ENCODE data around the gene SCN5A.

SCN5A gene

DNA sequence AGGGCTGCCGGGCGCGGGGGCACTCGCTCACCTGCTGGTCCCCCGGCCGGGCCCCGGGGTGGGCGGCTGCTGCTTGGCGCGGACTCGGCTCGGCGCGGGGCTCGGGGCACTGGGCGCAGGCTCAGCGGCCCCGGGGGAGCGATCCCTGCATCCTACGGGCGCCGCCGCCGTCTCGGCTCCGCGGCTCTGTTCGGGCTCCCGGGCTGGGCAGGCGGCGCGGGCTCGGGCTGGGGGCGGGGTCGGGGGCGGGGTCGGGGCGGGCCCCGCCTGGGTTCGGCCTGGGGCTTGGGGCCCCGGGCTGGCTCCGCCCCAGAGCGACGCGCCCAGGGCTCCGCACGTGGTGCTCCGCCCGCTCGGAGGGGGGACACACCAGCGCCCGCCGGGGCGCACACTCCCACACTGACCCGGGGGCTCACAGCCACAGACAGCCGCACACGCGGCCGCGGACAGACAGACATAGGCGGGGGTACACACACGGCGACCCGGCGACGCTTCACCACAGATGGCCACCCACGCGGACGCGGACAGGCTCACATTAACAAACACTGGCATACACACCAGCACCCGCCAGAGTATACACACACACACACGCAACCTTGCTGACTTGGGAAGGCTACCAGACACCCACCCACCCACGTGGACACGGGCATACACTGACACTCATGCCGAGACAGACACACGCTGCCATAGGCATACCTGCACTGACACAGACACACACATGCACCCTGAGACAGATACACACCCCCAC is at the start of gene SCN5A:
Gene SCN5A, minus strand, starts transcription at position 188 of the 748 bp plus-strand sequence. CDS start 16,380 bp downstream, outside the sequence.
- Histone ChIP-seq H3K4me3 (peak within 1 kb of the TSS; percentile 51), H3K9me3 (ENCODE audit: low read depth, low read length) (no peaks in the 10 kb centered on the region), H3K27ac (no peak within 1 kb of the TSS), H3K36me3 (ENCODE audit: insufficient read depth, low read length) (no peaks in the 10 kb centered on the region), H3K9ac (ENCODE audit: insufficient read length) (no peak within 1 kb of the TSS)
- TF ChIP-seq EZH2 (IDR thresholded peaks at IDR 0.05), result no peak
- no peak for TF ChIP-seq POLR2AphosphoS5 (IDR thresholded peaks at IDR 0.05; ENCODE audit: borderline replicate concordance, low read depth, low read length)
- TF ChIP-seq FOXP2 (optimal IDR thresholded peaks at IDR 0.05; ENCODE audit: control extremely low read depth, extremely low read length, insufficient read depth), result no peak
- no peak for DNase-seq (ENCODE audit: low read depth, low spot score)

DNA sequence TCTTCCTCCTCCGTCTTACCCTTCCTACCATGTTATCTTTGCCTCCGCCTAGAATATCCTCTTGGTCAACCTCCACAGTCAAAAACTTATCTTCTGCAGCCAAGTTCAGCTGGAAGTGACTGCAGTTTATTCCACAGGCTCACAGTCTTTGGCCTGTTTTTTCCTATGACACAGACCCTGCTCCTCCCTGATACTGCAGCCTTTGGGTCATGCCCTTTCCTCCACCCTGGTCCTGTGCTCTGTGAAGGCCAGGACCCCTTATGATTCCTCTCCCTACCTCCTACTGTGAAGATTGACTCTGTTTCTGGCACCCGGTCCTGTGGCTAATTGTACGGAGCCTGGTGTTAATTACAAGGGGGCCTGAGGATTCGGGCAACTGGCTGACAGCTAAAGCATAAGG is 49.3 kb upstream of the SCN5A start:
- Histone ChIP-seq H3K9ac (ENCODE audit: insufficient read length) (no peak overlapping the region), H3K36me3 (ENCODE audit: insufficient read depth, low read length) (no peaks in the 10 kb centered on the region), H3K4me3 (no peak overlapping the region), H3K27ac (no peak overlapping the region), H3K9me3 (ENCODE audit: low read depth, low read length) (no peaks in the 10 kb centered on the region)
- TF ChIP-seq FOXP2 (optimal IDR thresholded peaks at IDR 0.05; ENCODE audit: control extremely low read depth, extremely low read length, insufficient read depth) (no peak), POLR2AphosphoS5 (IDR thresholded peaks at IDR 0.05; ENCODE audit: borderline replicate concordance, low read depth, low read length) (no peak), EZH2 (IDR thresholded peaks at IDR 0.05) (no peak)
- no peak for DNase-seq (ENCODE audit: low read depth, low spot score)

DNA sequence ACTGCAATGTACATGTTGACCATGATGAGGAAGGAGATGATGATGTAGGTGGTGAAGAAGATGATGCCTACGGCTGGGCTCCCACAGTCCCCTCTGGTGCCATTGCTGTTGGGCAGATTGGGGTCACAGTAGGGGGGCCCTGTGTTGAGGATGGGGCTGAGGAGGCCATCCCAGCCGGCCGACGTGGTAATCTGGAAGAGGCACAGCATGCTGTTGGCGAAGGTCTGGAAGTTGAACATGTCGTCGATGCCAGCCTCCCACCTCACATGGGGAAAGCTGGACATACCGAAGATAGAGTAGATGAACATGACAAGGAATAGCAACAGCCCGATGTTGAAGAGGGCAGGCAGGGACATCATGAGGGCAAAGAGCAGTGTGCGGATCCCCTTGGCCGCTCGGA is 48.6 kb upstream of the SCN5A start:
- H3K36me3 ChIP-seq (ENCODE audit: insufficient read depth, low read length), result no peaks in the 10 kb centered on the region
- H3K4me3 ChIP-seq, result no peak overlapping the region
- no peak overlapping the region for H3K9ac ChIP-seq (ENCODE audit: insufficient read length)
- H3K27ac ChIP-seq, result no peak overlapping the region
- TF ChIP-seq FOXP2 (optimal IDR thresholded peaks at IDR 0.05; ENCODE audit: control extremely low read depth, extremely low read length, insufficient read depth) (no peak), EZH2 (IDR thresholded peaks at IDR 0.05) (no peak), POLR2AphosphoS5 (IDR thresholded peaks at IDR 0.05; ENCODE audit: borderline replicate concordance, low read depth, low read length) (no peak)
- no peak for DNase-seq (ENCODE audit: low read depth, low spot score)
- H3K9me3 ChIP-seq (ENCODE audit: low read depth, low read length), result no peaks in the 10 kb centered on the region

- no peaks in the 10 kb centered on the region for H3K9me3 ChIP-seq (ENCODE audit: low read depth, low read length)
- TF ChIP-seq EZH2 (IDR thresholded peaks at IDR 0.05) (no peak), POLR2AphosphoS5 (IDR thresholded peaks at IDR 0.05; ENCODE audit: borderline replicate concordance, low read depth, low read length) (no peak), FOXP2 (optimal IDR thresholded peaks at IDR 0.05; ENCODE audit: control extremely low read depth, extremely low read length, insufficient read depth) (no peak)
- H3K27ac ChIP-seq, result no peak overlapping the region
- no peak overlapping the region for H3K9ac ChIP-seq (ENCODE audit: insufficient read length)
- H3K36me3 ChIP-seq (ENCODE audit: insufficient read depth, low read length), result no peaks in the 10 kb centered on the region
- H3K4me3 ChIP-seq, result no peak overlapping the region
- DNase-seq (ENCODE audit: low read depth, low spot score), result no peak
Observed at GRCh38 chr3:38696034-38696433, 46.5 kb upstream of the SCN5A start.

DNA sequence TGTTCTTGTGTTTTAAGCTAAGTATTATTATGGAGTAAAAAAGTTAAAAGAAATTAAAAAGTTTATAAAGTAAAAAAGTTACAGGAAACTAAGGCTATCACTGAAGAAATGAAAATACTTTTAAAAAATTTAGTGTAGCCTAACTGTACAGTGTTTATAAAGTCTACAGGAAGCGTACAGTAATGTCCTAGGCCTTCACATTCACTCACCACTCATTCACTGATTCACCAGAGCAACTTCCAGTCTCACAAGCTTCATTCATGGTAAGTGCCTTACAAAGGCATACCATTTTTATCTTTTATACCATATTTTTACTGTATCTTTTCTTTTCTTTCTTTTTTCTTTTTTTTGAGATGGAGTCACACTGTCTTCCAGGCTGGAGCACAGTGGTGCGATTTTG is 40.7 kb upstream of the SCN5A start:
- no peaks in the 10 kb centered on the region for H3K36me3 ChIP-seq (ENCODE audit: insufficient read depth, low read length)
- H3K9ac ChIP-seq (ENCODE audit: insufficient read length), result no peak overlapping the region
- DNase-seq (ENCODE audit: low read depth, low spot score), result no peak
- H3K4me3 ChIP-seq, result no peak overlapping the region
- no peak overlapping the region for H3K27ac ChIP-seq
- TF ChIP-seq POLR2AphosphoS5 (IDR thresholded peaks at IDR 0.05; ENCODE audit: borderline replicate concordance, low read depth, low read length), result no peak
- TF ChIP-seq EZH2 (IDR thresholded peaks at IDR 0.05), result no peak
- no peak for TF ChIP-seq FOXP2 (optimal IDR thresholded peaks at IDR 0.05; ENCODE audit: control extremely low read depth, extremely low read length, insufficient read depth)
- no peaks in the 10 kb centered on the region for H3K9me3 ChIP-seq (ENCODE audit: low read depth, low read length)

- DNase-seq (ENCODE audit: low read depth, low spot score), result no peak
- H3K36me3 ChIP-seq (ENCODE audit: insufficient read depth, low read length), result no peaks in the 10 kb centered on the region
- H3K9ac ChIP-seq (ENCODE audit: insufficient read length), result no peak overlapping the region
- no peak overlapping the region for H3K27ac ChIP-seq
- H3K4me3 ChIP-seq, result no peak overlapping the region
- no peaks in the 10 kb centered on the region for H3K9me3 ChIP-seq (ENCODE audit: low read depth, low read length)
- TF ChIP-seq EZH2 (IDR thresholded peaks at IDR 0.05) (no peak), POLR2AphosphoS5 (IDR thresholded peaks at IDR 0.05; ENCODE audit: borderline replicate concordance, low read depth, low read length) (no peak), FOXP2 (optimal IDR thresholded peaks at IDR 0.05; ENCODE audit: control extremely low read depth, extremely low read length, insufficient read depth) (no peak)
Observed at GRCh38 chr3:38689774-38690173, 40.3 kb upstream of the SCN5A start.

DNA sequence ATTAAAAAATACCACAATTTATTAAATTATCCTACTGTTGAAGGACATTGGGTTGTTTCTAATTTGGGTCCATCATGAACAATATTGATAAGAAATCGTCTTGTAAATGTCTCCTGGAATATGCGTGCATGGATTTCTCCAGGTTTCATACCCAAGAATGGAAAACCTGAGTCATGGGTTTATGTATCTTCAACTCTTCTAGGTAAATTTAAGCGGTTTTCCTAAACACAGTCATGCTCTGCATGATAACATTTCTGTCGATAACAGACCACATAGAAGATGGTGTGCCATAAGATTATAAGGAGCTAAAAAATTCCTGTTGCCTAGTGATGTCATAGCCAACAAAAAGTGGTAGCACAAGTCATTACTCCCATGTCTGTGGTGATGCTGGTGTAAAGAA is 39.9 kb upstream of the SCN5A start:
- H3K36me3 ChIP-seq (ENCODE audit: insufficient read depth, low read length), result no peaks in the 10 kb centered on the region
- H3K27ac ChIP-seq, result no peak overlapping the region
- H3K9ac ChIP-seq (ENCODE audit: insufficient read length), result no peak overlapping the region
- H3K4me3 ChIP-seq, result no peak overlapping the region
- H3K9me3 ChIP-seq (ENCODE audit: low read depth, low read length), result no peaks in the 10 kb centered on the region
- TF ChIP-seq FOXP2 (optimal IDR thresholded peaks at IDR 0.05; ENCODE audit: control extremely low read depth, extremely low read length, insufficient read depth) (no peak), POLR2AphosphoS5 (IDR thresholded peaks at IDR 0.05; ENCODE audit: borderline replicate concordance, low read depth, low read length) (no peak), EZH2 (IDR thresholded peaks at IDR 0.05) (no peak)
- DNase-seq (ENCODE audit: low read depth, low spot score), result no peak

DNA sequence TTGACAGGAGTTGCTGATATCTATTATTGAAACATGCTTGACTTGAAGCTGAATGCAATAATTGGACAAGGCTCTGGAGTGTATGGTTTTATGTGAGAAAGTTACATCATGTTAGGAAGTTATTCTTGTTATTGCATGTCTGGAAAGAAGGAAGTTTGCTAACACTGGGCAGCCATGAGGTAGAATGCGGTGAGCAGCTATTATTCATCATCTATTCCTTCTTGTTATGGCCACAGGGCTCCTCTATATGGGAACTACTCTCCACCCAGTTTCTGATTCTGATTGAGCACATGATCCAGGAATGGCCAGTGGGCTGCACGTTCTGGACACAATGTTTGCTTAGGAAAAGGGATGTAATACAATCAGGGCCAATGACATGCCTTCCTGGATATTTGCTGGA is 37.8 kb upstream of the SCN5A start:
- Histone ChIP-seq H3K9ac (ENCODE audit: insufficient read length) (no peak overlapping the region), H3K27ac (no peak overlapping the region), H3K4me3 (no peak overlapping the region), H3K36me3 (ENCODE audit: insufficient read depth, low read length) (no peaks in the 10 kb centered on the region), H3K9me3 (ENCODE audit: low read depth, low read length) (no peaks in the 10 kb centered on the region)
- TF ChIP-seq FOXP2 (optimal IDR thresholded peaks at IDR 0.05; ENCODE audit: control extremely low read depth, extremely low read length, insufficient read depth), result no peak
- no peak for DNase-seq (ENCODE audit: low read depth, low spot score)

DNA sequence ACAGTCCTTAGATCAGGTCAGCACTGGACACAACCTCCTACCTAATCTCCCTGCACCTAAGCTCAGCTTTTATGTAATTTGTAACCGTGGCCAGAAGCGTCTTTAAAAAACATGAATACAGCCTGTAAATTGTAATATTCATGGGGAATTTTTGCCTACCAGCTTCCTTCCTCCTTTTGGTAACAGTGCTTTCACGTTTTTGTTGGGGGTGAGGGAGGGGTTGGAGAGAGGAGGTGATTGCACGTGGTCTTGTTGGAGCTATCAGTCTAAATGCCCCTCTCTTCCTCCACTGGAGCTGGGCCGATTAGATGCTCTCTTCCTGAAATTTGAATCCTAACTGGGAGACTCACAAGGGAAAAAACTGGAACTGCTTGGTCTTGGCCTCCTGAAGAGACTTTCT is 35.1 kb upstream of the SCN5A start:
- no peak overlapping the region for H3K9ac ChIP-seq (ENCODE audit: insufficient read length)
- H3K9me3 ChIP-seq (ENCODE audit: low read depth, low read length), result no peaks in the 10 kb centered on the region
- no peak overlapping the region for H3K4me3 ChIP-seq
- no peak for DNase-seq (ENCODE audit: low read depth, low spot score)
- H3K36me3 ChIP-seq (ENCODE audit: insufficient read depth, low read length), result no peaks in the 10 kb centered on the region
- H3K27ac ChIP-seq, result no peak overlapping the region
- TF ChIP-seq FOXP2 (optimal IDR thresholded peaks at IDR 0.05; ENCODE audit: control extremely low read depth, extremely low read length, insufficient read depth) (no peak), POLR2AphosphoS5 (IDR thresholded peaks at IDR 0.05; ENCODE audit: borderline replicate concordance, low read depth, low read length) (no peak)
